GM18519 (cell line): ENCODE measurements around the gene SLC1A2.

ENCODE experiments used
- ATAC-seq: cut with Tn5 transposase; IDR thresholded peaks from one replicate; pipeline ENCODE4 v1.9.1; 2021; ENCODE audit warnings: mild to moderate bottlenecking, moderate library complexity; ENCODE audit not compliant: unreplicated experiment, low FRiP score

SLC1A2 gene

DNA sequence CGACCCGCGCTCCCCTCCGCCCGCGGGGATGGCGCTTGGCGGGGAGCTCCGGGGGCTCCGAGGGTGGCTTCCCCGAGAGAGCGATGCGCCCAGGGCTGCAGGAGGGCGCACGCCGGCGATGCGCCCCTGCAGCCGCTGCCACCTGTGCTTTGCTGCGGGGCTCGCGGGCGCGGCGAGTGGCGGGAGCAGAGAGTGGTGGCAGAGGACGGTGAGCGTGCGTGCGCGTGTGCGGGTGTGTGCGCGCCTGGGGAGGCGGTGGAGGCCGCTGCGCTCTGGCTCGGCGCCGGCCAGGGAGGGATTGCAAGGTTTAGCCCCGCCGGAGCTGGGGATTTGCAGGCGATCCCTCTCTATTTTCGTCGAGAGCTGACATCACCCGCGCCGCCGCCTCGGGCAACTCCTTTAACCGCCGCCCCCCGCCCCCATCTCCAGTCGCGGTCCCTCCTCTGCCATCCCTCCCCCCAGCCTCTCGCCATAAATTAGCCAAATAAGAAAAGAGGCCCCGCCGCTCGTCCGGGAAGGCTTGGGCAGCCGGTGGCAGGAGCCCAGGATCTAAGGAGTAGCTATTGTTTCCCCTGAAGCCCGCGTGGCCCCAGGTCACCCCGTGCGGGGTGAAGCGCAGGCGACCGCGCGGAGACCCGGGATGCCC is at the start of gene SLC1A2:
SLC1A2 (minus strand) TSS at position 375 of the 646 bp plus-strand sequence. CDS start 592 bp downstream, outside the sequence.
- ATAC-seq, result no peak

DNA sequence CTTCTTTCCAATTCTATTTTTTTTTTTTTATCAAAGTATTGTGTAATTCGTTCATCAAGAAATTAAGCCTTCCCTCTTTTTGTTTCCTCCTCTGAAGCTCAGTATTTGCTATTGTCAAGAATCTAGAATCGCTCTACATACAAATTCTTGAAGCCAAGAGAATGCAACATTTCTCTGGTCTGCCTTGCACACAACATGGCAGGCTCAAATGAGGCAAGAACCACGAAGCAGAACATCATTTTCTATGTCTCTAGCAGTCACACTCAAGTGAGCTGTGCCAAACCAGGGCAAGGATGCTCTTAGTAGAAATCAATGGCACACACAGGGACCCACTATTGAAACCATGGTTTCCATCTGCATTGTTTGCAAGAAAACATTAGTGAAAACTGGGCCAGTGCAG is 46.7 kb upstream of the SLC1A2 start:
- ATAC-seq, result no peak

- ATAC-seq, result no peak
Observed at GRCh38 chr11:35464308-35464707, 45.0 kb upstream of the SLC1A2 start.

DNA sequence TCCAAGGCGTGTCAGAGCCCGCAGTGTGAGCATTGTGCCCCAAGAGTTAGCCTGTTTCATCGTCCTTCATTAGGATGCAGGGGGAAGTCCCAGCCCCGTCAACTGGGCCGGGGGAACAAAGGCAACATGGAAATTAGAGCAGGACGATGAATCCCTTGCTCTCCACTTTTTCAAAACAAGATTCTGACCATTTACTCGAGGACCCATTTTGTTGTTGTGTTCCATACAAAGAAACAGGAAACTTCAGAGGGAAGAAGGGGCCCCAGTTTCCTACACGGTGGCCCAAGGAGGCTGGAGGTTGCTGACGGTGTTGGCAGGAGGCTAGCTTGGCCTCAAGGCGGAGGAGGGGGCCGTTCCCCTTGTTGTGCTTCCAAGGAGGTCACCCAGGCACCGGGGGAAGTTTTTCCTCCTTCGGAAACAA is 44.0 kb upstream of the SLC1A2 start:
- no peak for ATAC-seq

DNA sequence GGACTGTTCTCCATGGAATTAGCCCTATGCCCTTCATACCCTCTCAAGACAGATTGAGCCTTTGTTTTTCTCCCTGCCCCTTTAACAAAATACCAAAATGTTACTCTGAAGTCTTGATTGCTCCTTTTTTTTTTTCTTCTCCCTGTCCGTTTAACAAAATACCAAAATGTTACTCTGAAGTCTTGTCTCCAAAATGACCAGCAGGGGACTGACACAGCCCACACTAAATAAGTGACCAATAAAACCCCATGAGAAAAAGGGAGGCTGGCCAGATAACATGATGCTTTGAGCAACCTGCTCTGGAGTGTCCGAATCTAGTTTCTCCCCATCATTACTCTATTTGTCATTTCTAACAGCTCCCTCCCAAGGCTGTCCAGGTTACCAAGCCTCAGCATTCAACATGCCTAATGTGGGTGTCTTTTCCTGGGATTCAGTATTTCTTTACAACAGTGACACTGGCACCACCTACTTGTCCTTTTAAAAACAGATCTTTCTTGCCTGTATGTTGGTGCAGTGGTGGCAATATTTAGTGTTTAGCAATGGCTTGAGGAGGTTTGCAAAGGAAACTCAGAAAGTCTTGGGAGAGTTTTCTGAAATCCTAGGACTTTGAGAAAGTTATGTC is 42.7 kb upstream of the SLC1A2 start:
- no peak for ATAC-seq

GRCh38 chr11:35459489-35459888 is 40.1 kb upstream of the SLC1A2 start:
- ATAC-seq, result no peak

GRCh38 chr11:35458846-35459245 is 39.5 kb upstream of the SLC1A2 start:
- no peak for ATAC-seq

- ATAC-seq, result no peak
Observed at GRCh38 chr11:35454362-35454761, 35.0 kb upstream of the SLC1A2 start.

DNA sequence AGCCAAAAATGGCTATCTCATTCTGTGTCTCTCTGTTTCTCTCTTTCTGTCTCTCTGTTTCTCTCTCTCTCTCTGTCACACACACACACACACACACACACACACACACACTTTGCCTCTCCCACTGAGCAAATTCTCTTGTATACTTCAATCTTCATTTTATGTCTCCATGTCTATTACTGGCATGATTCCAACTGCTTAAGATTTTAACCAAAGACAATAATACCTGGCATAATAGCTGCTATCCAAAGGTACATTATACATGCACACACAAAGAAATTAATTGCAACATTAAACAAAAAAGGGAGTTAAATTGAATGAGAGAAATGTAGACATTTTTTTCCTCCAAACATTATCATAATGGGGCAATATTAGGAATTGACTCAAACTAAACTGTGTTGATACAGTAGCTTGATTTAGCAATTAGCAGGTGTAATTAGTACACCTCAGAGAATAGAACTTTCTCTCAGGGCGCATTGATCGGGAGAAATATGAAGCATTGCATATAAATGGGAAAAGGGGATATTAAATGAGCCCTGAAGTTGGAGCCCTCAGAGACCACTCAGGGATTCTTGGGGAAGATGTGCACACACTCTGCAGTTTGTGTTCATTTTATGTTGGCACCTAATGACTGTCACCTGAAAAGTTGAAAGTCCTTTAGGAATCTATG is 17.4 kb upstream of the SLC1A2 start:
- ATAC-seq, result no peak

DNA sequence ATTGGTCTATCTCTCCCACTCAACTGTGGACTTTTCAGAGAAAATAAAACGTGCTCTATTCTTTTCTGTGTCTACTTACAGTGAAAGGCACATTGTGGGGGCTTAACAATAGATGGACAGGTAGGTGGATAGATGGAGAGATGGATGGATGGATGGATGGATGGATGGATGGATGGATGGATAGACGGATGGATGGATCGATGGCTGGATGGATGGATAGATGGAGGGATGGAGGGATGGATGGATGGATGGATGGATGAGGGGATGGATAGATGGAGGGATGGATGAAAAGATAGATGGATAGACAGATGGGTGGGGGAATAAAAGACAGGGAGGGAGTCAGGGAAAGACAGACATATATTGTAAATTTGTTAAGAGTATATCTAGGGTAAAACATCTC is 14.2 kb upstream of the SLC1A2 start:
- no peak for ATAC-seq

DNA sequence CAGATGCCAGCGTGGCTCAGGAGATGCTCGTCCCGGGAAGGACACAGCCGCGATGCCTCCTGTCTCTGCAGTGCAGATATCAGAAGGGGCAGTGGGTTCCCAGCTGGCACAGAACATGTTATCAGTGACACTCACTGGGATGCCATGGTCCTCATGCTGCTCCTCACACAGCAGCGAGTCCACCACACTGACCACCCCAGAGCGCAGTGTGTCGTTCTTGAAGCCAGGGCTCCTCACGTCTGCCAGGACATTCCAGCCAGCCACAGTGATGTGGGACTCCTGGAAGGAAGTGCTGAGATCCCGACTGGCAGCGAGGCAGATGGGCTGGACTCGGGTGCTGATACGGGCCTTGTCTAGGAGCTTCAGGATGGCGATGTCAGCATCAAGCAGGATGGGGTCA is 13.1 kb upstream of the SLC1A2 start:
- no peak for ATAC-seq

DNA sequence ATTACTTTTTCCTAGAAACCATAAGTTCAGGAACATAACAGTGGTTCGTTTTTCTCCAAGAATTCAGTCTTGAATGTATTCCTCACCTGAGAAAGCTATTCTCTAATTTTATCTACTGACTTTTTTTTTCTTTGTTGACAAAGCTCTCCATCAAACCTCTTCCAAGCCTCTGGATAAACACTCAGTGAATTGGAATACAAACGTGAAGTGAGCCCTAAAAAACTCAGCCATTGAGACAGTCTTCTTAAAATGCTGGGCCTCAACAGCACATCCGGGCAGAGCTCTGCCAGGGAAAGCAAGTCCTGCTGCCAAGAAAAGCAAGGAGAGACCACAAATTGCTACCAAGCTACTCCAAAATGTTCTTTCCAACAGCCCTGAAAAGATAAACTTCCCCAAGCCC is 7.7 kb upstream of the SLC1A2 start:
- no peak for ATAC-seq

DNA sequence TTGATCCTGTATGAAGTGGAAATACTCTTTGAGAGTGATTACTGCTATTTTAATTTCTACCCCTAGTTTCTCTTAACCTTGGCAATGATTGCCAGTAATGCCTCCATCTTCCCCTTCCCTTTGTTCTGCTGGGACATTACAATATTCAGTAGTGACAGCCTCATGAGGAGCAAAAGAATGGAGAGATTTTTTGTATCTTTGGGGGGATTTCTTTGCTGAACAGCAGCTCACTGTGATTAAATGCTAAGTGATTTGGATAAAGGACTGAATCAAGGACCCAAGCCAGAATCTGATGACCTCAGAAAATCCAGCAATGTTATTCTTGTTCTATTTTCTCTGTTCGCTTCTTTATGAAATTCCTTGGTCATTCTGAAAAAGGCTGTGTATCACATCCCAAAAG is 7.0 kb upstream of the SLC1A2 start:
- no peak for ATAC-seq

DNA sequence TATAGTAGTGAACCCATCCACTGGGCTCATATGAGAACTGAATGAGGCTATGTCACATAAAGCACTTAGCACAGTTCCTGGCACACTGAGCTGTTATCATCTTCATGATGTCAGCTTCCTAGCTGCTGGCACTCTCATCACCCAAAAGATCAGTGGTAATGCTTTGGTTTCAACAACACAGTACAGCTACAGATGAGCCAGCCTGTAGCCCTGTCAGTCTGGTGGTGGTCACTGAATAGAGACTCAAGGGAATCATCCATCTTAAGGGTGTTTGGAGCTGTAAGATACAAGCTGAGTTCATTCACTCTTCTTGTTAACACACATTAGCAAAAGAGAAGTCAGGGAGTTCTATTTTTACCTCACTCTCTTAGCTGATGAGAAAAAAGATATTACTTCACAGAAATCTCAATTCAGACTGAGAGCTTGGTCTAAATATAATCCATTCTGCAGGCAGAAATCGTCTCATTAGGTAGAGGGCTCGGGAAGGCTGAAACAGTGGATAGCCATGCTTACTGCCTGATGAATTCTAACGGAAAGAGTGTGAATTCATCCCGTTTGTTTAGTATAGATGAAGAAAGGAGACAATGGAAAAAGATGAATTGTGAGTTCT is 6.3 kb upstream of the SLC1A2 start:
- no peak for ATAC-seq

- ATAC-seq, result no peak
Observed at GRCh38 chr11:35424157-35424940, 5.0 kb upstream of the SLC1A2 start.

DNA sequence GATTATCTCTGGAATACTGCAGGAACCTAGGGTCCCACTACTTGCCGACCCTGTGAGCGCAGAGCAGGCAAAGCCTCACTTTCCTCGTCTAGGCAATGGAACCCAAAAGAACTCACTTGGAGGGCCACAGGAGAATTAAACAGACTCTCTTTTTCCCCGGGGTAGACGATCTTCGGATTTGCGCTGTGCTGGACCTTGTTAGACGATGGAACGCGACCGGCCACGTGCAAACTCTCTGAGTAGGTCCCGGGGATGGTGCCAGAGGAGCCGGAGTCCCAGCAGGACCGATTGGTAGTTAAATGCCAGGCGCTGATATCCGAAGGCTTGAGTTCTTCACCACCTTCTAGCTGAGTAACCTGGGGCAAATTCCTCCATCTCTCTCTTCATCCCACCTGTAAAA is 1.0 kb upstream of the SLC1A2 start:
- ATAC-seq, result no peak

- no peak for ATAC-seq
Observed at GRCh38 chr11:35419830-35420333, 524 bp upstream of the SLC1A2 start.

- ATAC-seq, result no peak
Observed at GRCh38 chr11:35418282-35419183, 825 bp downstream of the SLC1A2 start.

DNA sequence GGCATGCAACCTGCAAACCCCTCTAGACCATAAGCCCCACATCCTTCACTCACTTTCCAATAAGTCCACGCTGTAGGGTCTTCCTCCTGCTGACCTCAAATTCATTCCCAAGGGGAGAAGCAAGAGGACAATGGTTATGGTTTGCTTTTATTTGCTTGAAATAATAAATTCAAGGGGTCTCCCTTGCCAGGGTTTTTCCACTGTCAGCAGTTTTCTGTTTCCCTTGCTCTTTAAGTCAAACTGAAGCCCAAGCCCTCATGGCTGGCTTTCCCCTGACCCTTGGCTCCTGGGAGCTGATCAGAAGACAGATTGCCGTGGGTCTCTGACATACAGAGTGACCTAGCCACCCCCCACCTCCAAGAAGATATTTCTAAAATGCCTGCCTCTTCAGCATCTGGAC is 3.9 kb downstream of the SLC1A2 start:
- ATAC-seq, result no peak

- ATAC-seq, result no peak
Observed at GRCh38 chr11:35414776-35415175, 4.6 kb downstream of the SLC1A2 start.
